Peyer's patch (tissue), 4 donors: ENCODE measurements around the gene NHERF1. TPM values are rescaled to one million over a fixed set of nuclear protein-coding genes. Genes with fewer than 3 reads are reported as not detected.

Experiments
- DNase-seq, 3 donors: peaks; one replicate each; pipeline ENCODE4 v3.0.0-alpha.2; 2017 to 2019
- H3K27ac ChIP-seq, 4 donors: fragments of 200-600 bp; sonication (generic); one replicate each; pipeline ENCODE4 v1.5.1; 2016 to 2019
- H3K27me3 ChIP-seq, 2 donors: fragments of 200-600 bp; sonication (generic); one replicate each; pipeline ENCODE4 v1.5.1; 2019
- H3K36me3 ChIP-seq, 3 donors: fragments of 200-600 bp; sonication (generic); one replicate each; pipeline ENCODE4 v1.5.1; 2016 to 2019
- H3K4me1 ChIP-seq, 4 donors: fragments of 200-600 bp; sonication (generic); one replicate each; pipeline ENCODE4 v1.5.1; 2016 to 2019
- H3K4me3 ChIP-seq, 4 donors: fragments of 200-600 bp; sonication (generic); 1 replicate in 3 of 4; 2 replicates in 1 of 4; pipeline ENCODE4 v1.5.1; 2016 to 2019; ENCODE audit warnings: mild to moderate bottlenecking in 1 of 4
- H3K9me3 ChIP-seq, 4 donors: fragments of 200-600 bp; sonication (generic); one replicate each; pipeline ENCODE4 v1.5.1; 2016 to 2019; ENCODE audit warnings: mild to moderate bottlenecking in 1 of 4
- POLR2A ChIP-seq, 2 donors: fragments of 450-650 bp; IDR thresholded peaks; one replicate each; pipeline ENCODE4 v1.5.1; 2017; ENCODE audit warnings: antibody characterized with exemption in 2 of 2, mild to moderate bottlenecking in 2 of 2, moderate library complexity in 2 of 2
- total RNA-seq, 4 donors: library from RNA; depleted of rRNA; stranded (reverse); fragments of >200 nt; gene quantifications; one replicate each; pipeline ENCODE4 v1.1.0, GENCODE V29; 2016
- TF ChIP-seq, protein P1 (sequence below), 6 experiments: fragments of 450-650 bp in 4 of 6; fragments of 200-600 bp in 2 of 6; sonication (generic) in 1 of 6; IDR thresholded peaks; one replicate each; pipeline ENCODE4 v1.5.1; 2017 to 2019; ENCODE audit warnings: antibody characterized with exemption in 6 of 6, mild to moderate bottlenecking in 3 of 6, moderate library complexity in 1 of 6

NHERF1 gene
- total RNA-seq, 4 donors from 2014 or later: 121 to 600 (median 488) TPM

DNA sequence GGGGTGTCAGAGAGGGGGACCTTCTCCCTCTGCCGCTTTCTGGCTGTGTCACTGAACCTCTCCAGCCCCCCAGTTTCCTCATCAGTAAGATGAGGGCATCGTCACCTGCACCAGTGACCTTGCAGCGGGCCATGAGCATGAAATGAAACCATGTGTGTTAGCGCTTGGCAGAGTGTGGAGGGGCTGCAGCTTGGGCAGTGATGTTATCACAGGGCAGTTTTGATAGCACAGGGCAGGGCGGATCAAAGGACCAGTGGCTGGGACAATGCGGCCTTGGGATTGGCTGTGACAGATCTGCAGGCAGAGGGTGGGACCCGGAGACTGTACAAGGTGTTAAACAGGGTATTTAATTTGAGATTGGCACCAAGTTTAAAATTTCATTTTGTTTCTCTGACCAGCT is 66.6 kb downstream of the NHERF1 start:
- H3K4me1 ChIP-seq: no peaks in the 10 kb centered on the region
- H3K36me3 ChIP-seq: peaks cover 0 to 7% (median 0%) of the 10 kb centered on the region in 3 donors
- no peak overlapping the region for H3K4me3 ChIP-seq

DNA sequence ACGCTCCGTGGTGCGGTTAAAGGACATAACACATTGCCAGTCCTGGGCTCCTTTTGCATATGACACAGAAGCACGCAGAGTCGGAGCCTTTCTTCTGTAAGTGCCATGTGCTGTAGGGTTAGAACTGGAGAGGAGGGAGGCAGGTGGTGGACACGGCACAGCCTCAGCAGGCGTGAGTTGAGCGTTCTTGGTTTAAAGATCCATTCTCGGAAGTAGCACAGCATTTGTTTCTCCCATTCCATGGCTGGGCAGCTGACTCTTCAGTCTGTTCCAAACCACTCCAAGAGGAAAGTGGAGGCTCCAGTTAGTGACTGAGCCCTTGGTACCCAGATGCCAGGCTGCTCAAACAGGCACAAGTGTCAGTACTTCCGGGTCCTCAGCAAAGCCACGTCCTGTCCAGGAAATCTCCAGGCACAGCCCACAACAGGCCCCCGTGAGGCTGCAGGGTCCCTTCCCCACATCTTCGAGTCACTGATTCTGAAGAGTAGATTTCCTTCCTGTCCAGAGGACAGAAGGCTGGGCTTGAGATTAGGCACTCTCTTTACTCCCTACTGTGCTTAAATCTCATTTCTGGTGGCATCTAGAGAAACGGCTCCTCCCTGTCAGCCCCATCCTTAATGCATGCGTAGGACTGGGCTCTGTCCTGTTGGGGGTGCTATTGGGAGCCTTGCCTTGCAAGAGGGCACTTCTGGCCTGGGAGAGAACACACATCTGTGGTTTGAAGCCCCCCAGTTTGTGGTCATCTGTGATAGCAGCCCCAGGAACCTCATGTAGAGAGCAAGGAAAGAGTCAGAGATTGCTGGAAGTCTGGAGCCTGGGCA is 67.3 kb downstream of the NHERF1 start:
- Histone ChIP-seq H3K36me3 (peaks cover 0 to 7% (median 0%) of the 10 kb centered on the region in 3 donors), H3K4me1 (no peaks in the 10 kb centered on the region), H3K27me3 (no peaks in the 10 kb centered on the region), H3K27ac (no peak overlapping the region), H3K9me3 (no peaks in the 10 kb centered on the region), H3K4me3 (no peak overlapping the region)
- DNase-seq: no peak
- TF ChIP-seq, protein P1, sequence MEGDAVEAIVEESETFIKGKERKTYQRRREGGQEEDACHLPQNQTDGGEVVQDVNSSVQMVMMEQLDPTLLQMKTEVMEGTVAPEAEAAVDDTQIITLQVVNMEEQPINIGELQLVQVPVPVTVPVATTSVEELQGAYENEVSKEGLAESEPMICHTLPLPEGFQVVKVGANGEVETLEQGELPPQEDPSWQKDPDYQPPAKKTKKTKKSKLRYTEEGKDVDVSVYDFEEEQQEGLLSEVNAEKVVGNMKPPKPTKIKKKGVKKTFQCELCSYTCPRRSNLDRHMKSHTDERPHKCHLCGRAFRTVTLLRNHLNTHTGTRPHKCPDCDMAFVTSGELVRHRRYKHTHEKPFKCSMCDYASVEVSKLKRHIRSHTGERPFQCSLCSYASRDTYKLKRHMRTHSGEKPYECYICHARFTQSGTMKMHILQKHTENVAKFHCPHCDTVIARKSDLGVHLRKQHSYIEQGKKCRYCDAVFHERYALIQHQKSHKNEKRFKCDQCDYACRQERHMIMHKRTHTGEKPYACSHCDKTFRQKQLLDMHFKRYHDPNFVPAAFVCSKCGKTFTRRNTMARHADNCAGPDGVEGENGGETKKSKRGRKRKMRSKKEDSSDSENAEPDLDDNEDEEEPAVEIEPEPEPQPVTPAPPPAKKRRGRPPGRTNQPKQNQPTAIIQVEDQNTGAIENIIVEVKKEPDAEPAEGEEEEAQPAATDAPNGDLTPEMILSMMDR (IDR thresholded peaks at IDR 0.05): no peak
- no peak for TF ChIP-seq POLR2A (IDR thresholded peaks at IDR 0.05)

More for the DNA sequence above, 66.6 kb downstream of the NHERF1 start:
- Histone ChIP-seq H3K9me3 (no peaks in the 10 kb centered on the region), H3K27ac (no peak overlapping the region), H3K27me3 (no peaks in the 10 kb centered on the region)
- no peak for DNase-seq
- TF ChIP-seq, protein P1 (IDR thresholded peaks at IDR 0.05): no peak
- TF ChIP-seq POLR2A (IDR thresholded peaks at IDR 0.05): no peak

DNA sequence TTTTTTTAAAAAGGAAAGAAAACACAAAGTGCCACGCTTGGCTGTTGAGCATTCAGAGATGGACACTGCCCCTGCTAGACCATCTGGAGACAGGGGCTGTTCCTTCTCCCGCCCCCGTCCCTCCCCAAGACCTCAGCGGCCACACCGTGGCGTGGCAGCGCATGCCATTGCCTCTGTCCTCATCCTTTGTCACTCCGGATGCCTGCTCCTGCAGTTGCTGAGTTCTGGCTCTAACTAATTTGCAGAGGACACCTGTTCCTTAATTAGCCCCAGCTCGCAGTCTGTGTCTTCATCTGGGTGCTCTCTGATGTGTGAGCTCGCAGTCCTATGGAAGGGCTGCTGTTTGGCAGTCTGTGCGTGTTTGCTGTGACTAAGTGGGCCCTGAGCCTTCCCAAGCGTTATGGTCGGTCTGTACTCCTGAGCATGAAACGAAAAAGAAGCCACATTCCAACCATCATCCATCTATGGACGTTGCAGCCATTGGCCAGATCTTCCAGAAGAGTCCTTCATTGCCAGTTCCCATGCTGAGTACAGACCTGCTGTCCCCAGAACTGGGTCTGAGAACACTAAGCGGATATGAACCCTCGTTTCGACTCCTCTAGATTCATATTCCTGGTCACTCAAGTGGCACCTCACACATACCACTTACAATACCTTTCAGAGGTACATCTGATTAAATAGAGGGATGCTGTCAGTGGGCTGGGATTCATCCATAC is 68.6 kb downstream of the NHERF1 start:
- no peak overlapping the region for H3K4me3 ChIP-seq
- H3K27me3 ChIP-seq: no peaks in the 10 kb centered on the region
- DNase-seq: no peak
- no peaks in the 10 kb centered on the region for H3K4me1 ChIP-seq
- peaks cover 0 to 7% (median 0%) of the 10 kb centered on the region in 3 donors for H3K36me3 ChIP-seq
- H3K9me3 ChIP-seq: no peaks in the 10 kb centered on the region
- TF ChIP-seq, protein P1 (IDR thresholded peaks at IDR 0.05): no peak
- no peak for TF ChIP-seq POLR2A (IDR thresholded peaks at IDR 0.05)
- no peak overlapping the region for H3K27ac ChIP-seq

DNA sequence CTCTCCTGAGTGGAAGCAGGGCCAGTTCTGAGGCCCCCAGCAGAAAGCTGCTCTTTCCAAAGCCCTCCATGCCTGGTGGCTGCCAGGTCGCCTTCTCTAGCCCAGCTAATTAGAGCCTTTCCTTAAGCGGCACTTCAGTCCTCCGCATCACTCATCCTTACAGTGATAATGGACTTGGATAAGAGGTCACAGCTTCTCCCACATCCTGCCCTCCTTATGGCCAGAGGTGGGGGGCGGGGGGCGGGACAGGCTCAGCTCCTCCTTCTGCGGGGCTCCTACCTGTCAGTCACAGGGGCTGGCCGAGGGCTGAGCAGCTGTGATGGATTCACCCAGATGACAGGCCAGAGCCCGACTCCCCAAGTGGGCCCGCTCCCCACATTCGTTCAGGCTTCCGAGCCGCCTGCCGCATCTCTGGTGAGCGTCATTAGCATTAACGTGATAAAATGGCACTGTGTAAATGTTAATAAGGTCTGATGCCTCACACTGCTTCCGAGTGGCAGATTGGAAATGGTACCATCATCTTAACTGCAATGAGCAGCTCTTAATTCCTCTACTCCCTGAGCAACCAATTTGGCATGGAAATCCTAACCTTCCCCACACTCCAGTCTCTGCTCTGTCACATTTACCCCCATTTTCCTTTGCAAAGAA is 70.0 kb downstream of the NHERF1 start:
- no peak for DNase-seq
- Histone ChIP-seq H3K4me3 (no peak overlapping the region), H3K27ac (no peak overlapping the region), H3K27me3 (no peaks in the 10 kb centered on the region), H3K9me3 (no peaks in the 10 kb centered on the region), H3K4me1 (no peaks in the 10 kb centered on the region), H3K36me3 (peaks cover 0 to 7% (median 0%) of the 10 kb centered on the region in 3 donors)
- TF ChIP-seq, protein P1 (IDR thresholded peaks at IDR 0.05): no peak
- TF ChIP-seq POLR2A (IDR thresholded peaks at IDR 0.05): no peak

Other genes with a start within 250 kb of the NHERF1 start
- gene CD300LB, start 217.2 kb upstream of the NHERF1 start, total RNA-seq: not detected
- not detected for gene CD300C, start 202.5 kb upstream of the NHERF1 start, total RNA-seq
- gene CD300H, start 181.1 kb upstream of the NHERF1 start, total RNA-seq: not detected
- gene CD300LD, start 156.3 kb upstream of the NHERF1 start, total RNA-seq: not detected
- gene CD300E, start 124.9 kb upstream of the NHERF1 start, total RNA-seq: not detected
- gene CD300LF, start 35.7 kb upstream of the NHERF1 start, total RNA-seq: 1 to 10 TPM in 2 of 4 donors, not detected in 2; 1.1 to 1.7 TPM
- 10 to 100 TPM in 1 of 4 donors, 1 to 10 TPM in 3; 1.1 to 35.5 (median 4.4) TPM for gene RAB37, start 11.4 kb upstream of the NHERF1 start, total RNA-seq
- gene NAT9, start 27.7 kb downstream of the NHERF1 start, total RNA-seq: 10 to 100 TPM; 23.1 to 85.0 (median 37.4) TPM
- gene GRIN2C, start 111.3 kb downstream of the NHERF1 start, total RNA-seq: 1 to 10 TPM in 1 of 4 donors, under 1 TPM in 1, not detected in 2; 0.13 to 2.7 TPM
- gene FDXR, start 124.4 kb downstream of the NHERF1 start, total RNA-seq: 10 to 100 TPM in 3 of 4 donors, 1 to 10 TPM in 1; 1.7 to 16.1 (median 13.1) TPM
- 100 to 1,000 TPM in 1 of 4 donors, 10 to 100 TPM in 2, not detected in 1; 79.9 to 161 (median 82.1) TPM for gene FADS6, start 145.0 kb downstream of the NHERF1 start, total RNA-seq
- gene USH1G, start 174.6 kb downstream of the NHERF1 start, total RNA-seq: 1 to 10 TPM in 3 of 4 donors, not detected in 1; 1.6 to 3.7 (median 2.3) TPM
- 10 to 100 TPM in 1 of 4 donors, 1 to 10 TPM in 2, not detected in 1; 4.6 to 11.9 (median 8.8) TPM for gene OTOP2, start 175.6 kb downstream of the NHERF1 start, total RNA-seq
- gene OTOP3, start 187.3 kb downstream of the NHERF1 start, total RNA-seq: 1 to 10 TPM in 3 of 4 donors, not detected in 1; 5.2 to 9.3 (median 8.5) TPM
- 100 to 1,000 TPM in 3 of 4 donors, 10 to 100 TPM in 1; 80.0 to 148 (median 124) TPM for gene HID1, start 224.1 kb downstream of the NHERF1 start, total RNA-seq
- 10 to 100 TPM in 3 of 4 donors, 1 to 10 TPM in 1; 7.4 to 80.7 (median 53.9) TPM for gene CDR2L, start 239.0 kb downstream of the NHERF1 start, total RNA-seq